22Rv1 (cell line): Measurements from ENCODE around the gene OVOL2.

Experiments used
- CTCF ChIP-seq: fragments of 450-650 bp; IDR thresholded peaks from 2 replicates; pipeline ENCODE4 v1.5.1; 2017; ENCODE audit warnings: mild to moderate bottlenecking
- ZFX ChIP-seq: fragments of 450-650 bp; IDR thresholded peaks from 2 replicates; pipeline ENCODE4 v1.6.1; 2017; ENCODE audit warnings: antibody characterized with exemption, borderline replicate concordance

GRCh38 chr20:18057994-18058349 is 256 bp upstream of the OVOL2 start:
- TF ChIP-seq CTCF = no peak
- TF ChIP-seq ZFX = no peak
